ENCODE results near the gene EEF1G. TPM values are rescaled to one million over a fixed set of nuclear protein-coding genes. Genes with fewer than 3 reads are reported as not detected.

Gene EEF1G
- total RNA-seq, 1 donor from 2014 or later: 2,051 TPM

DNA sequence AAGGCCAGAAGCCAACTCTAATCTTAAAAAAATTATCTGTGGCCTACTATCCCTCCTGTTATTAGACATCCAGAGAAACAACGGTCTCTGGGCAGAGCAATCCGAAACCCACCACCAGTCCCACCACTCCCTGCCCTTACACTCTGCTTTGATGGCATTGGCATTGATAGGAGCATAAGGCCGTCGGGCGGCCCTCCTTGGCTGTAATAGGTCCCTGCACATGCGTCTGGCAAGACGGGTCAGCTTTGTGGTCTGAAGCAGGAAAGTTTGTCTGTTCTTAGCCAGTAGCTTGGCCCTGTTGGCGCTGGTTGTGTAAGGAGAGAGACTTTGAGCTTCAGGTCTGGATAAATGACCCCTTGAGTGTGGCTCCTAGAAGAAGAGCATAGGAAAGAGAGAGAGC, 21.4 kb upstream of the EEF1G start:
- no peak for TF ChIP-seq CTCF (conservative IDR thresholded peaks at IDR 0.05)
- peaks cover 35% of the 10 kb centered on the region for H3K36me3 Mint-ChIP-seq
- H3K27ac Mint-ChIP-seq: peak overlapping the region; percentile 68
- no peak overlapping the region for H3K4me3 Mint-ChIP-seq
- H3K27me3 Mint-ChIP-seq: no peaks in the 10 kb centered on the region
- H3K4me1 Mint-ChIP-seq (ENCODE audit: unreplicated experiment): peaks cover 38% of the 10 kb centered on the region
- DNase-seq (ENCODE audit: extremely low spot score, unreplicated experiment): no peak
- no peaks in the 10 kb centered on the region for H3K9me3 Mint-ChIP-seq

- no peaks in the 10 kb centered on the region for H3K9me3 Mint-ChIP-seq
- H3K27me3 Mint-ChIP-seq: no peaks in the 10 kb centered on the region
- H3K4me1 Mint-ChIP-seq (ENCODE audit: unreplicated experiment): peaks cover 23% of the 10 kb centered on the region
- peak overlapping the region; percentile 88 for H3K27ac Mint-ChIP-seq
- peak; percentile 71 for TF ChIP-seq CTCF (conservative IDR thresholded peaks at IDR 0.05)
- no peak for DNase-seq (ENCODE audit: extremely low spot score, unreplicated experiment)
- H3K4me3 Mint-ChIP-seq: peak overlapping the region; percentile 85
- peaks cover 19% of the 10 kb centered on the region for H3K36me3 Mint-ChIP-seq
These were observed 19.8 kb upstream of the EEF1G start for GRCh38 chr11:62593434-62594044.

DNA sequence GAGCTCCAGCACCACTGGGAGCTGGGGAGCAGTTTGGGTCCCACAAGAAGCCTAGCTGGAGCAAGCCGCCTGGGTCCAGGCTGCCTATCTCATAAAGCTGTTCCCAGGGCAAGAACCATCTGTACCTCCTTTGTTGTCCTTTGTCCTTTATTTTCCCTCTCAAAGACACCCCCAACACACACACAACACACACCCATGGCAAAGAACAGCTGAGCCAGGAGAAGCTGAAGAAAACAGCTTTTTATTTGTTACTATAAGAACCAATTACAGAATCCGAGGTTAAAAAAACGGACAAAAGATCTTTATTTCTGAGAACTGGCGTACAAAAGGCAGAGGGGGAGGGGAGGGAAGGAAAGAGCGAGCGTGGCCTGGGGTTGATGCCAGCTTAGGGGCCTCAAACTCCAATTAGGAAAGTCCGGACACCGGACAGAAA, 19.3 kb upstream of the EEF1G start:
- Mint-ChIP-seq H3K36me3 (peaks cover 14% of the 10 kb centered on the region), H3K9me3 (no peaks in the 10 kb centered on the region), H3K4me3 (no peak overlapping the region), H3K27me3 (no peaks in the 10 kb centered on the region), H3K4me1 (ENCODE audit: unreplicated experiment) (peaks cover 20% of the 10 kb centered on the region), H3K27ac (no peak overlapping the region)
- no peak for DNase-seq (ENCODE audit: extremely low spot score, unreplicated experiment)
- TF ChIP-seq CTCF (conservative IDR thresholded peaks at IDR 0.05): no peak

GRCh38 chr11:62592146-62592815, 18.6 kb upstream of the EEF1G start:
- DNase-seq (ENCODE audit: extremely low spot score, unreplicated experiment): no peak
- Mint-ChIP-seq H3K27me3 (no peaks in the 10 kb centered on the region), H3K4me1 (ENCODE audit: unreplicated experiment) (peaks cover 20% of the 10 kb centered on the region), H3K9me3 (no peaks in the 10 kb centered on the region), H3K27ac (peak overlapping the region; percentile 95), H3K4me3 (peak overlapping the region; percentile 96), H3K36me3 (peaks cover 8% of the 10 kb centered on the region)
- no peak for TF ChIP-seq CTCF (conservative IDR thresholded peaks at IDR 0.05)

DNA sequence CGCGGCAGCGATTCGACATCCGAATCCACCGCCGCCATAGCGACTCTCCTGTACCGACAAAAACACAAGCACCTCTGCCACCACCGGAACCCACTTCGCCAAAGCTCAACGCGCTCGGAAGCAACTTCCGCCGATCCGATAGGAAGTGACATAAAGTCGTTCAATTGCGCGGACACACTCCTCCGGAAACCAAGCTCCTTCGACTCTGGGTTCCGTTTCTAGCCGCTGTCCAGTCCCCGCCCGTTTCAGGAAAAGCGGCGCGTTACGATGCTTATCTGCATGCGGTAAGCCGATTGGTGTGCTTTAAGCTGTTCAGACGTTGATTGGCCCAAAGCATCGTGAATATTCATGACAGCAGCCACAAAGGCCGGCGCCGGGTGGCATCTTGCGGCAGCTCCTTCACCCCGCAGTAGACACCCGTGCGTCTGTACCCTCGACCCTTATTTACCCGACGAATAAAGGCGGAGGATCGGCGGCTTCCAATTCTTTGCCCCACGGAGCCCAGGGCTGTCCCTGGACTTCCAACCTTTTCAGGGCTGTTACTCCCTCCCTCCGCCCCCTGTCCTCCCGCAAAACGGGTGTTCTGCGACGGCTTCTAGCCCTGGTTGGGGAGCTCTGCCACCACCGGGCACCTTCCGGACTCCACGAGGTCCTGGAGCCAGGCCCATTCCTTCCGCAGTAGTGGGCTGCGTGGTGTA, 17.9 kb upstream of the EEF1G start, which contains the start of gene TUT1:
Gene TUT1 (minus strand): TSS at position 76 of the 698 bp plus-strand sequence. CDS start 38 bp downstream, at position 38.
- peaks cover 8% of the 10 kb centered on the region for H3K36me3 Mint-ChIP-seq
- peak; percentile 94 for DNase-seq (ENCODE audit: extremely low spot score, unreplicated experiment)
- peak within 1 kb of the TSS; percentile 96 for H3K4me3 Mint-ChIP-seq
- H3K4me1 Mint-ChIP-seq (ENCODE audit: unreplicated experiment): peaks cover 20% of the 10 kb centered on the region
- no peak for TF ChIP-seq CTCF (conservative IDR thresholded peaks at IDR 0.05)
- H3K27me3 Mint-ChIP-seq: no peaks in the 10 kb centered on the region
- H3K9me3 Mint-ChIP-seq: no peaks in the 10 kb centered on the region
- H3K27ac Mint-ChIP-seq: peak within 1 kb of the TSS; percentile 95
